Measurements from ENCODE around the gene CPE.

DNA sequence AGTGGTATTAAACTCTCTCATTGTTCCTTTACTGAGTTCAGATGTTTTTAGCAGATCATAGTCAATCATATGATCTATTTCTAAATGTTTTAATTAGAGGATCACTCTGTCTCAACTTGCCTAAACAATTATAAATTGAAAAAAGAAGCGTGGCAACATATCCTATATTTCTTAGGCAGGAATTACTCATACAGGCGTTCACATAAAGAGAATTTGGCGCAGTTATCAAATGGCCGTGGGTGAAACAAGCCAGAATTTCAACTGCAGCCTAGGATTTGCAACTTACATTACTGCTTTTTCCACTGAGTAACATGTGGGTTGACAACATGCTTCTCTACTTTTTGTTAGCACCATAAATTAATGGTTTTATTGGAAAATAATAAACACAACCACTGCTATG lies 141.3 kb downstream of the CPE start:
- TF ChIP-seq, protein P1, sequence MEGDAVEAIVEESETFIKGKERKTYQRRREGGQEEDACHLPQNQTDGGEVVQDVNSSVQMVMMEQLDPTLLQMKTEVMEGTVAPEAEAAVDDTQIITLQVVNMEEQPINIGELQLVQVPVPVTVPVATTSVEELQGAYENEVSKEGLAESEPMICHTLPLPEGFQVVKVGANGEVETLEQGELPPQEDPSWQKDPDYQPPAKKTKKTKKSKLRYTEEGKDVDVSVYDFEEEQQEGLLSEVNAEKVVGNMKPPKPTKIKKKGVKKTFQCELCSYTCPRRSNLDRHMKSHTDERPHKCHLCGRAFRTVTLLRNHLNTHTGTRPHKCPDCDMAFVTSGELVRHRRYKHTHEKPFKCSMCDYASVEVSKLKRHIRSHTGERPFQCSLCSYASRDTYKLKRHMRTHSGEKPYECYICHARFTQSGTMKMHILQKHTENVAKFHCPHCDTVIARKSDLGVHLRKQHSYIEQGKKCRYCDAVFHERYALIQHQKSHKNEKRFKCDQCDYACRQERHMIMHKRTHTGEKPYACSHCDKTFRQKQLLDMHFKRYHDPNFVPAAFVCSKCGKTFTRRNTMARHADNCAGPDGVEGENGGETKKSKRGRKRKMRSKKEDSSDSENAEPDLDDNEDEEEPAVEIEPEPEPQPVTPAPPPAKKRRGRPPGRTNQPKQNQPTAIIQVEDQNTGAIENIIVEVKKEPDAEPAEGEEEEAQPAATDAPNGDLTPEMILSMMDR (IDR thresholded peaks at IDR 0.05), result no peak
- no peak for TF ChIP-seq POLR2A (IDR thresholded peaks at IDR 0.05)
